Activated CD8-positive, alpha-beta memory T cell treated with anti-CD3 and anti-CD28 coated beads for 4 hours (primary cell): ENCODE data around the gene SBF2.
"Not testable (repeated sequence)": the region's sequence is repeated elsewhere in the genome, so short reads cannot be mapped to it uniquely, and the experiment has no call there.

Experiments
- DNase-seq, 2 donors: peaks; one replicate each; pipeline ENCODE4 v3.0.0-alpha.2; 2020; ENCODE audit warnings: low read depth in 2 of 2

The SBF2 gene

GRCh38 chr11:10267821-10268220 is 26.2 kb downstream of the SBF2 start:
- DNase-seq = no peak

DNA sequence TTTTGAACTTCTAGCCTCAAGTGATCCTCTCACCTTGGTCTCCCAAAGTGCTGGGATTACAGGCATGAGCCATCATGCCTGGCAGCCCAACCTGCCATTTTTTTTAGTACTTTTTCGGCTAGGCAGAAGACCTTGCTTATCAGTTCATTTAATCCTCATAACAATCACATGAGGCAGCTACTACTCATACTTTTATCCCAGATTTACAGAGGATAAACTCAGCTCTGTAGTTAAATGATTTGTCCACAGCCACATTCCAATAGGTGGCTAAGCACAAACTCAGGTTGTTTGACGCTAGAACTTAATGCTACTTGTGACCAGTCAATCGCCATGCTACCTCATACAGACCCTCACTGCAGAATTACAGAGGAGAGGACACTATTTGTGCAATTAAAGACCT is 28.1 kb downstream of the SBF2 start:
- no peak for DNase-seq

DNA sequence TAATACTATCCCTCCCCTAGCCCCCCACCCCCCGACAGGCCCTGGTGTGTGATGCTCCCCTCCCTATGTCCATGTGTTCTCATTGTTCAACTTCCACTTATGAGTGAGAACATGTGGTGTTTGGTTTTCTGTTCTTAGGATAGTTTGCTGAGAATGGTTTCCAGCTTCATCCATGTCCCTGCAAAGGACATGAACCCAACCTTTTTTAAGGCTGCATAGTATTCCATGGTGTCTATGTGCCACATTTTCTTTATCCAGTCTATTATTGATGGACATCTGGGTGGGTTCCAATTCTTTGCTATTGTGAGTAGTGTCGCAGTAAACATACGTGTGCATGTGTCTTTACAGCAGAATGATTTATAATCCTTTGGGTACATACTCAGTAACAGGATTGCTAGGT is 29.3 kb downstream of the SBF2 start:
- DNase-seq = not testable (repeated sequence)

GRCh38 chr11:10263929-10264328 is 30.1 kb downstream of the SBF2 start:
- DNase-seq = no peak

DNA sequence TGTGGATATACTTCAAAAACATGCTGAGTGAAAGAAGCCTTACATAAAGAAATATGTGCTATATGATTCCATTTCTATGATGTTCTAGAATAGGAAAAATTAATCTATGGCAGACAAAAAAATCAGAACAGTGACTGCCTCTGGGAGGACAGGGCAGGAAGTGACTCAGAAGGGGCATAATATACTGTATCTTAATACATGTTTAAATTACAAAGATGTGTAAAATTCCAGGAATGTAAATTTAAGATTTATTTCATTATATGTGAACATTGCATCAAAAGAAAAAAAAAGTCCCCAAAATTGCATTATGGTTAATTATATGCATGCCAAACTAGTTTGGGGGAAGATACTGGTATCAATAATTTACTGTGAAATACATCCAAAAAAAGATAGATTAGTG is 32.2 kb downstream of the SBF2 start:
- DNase-seq = no peak

- no peak for DNase-seq
Measured at GRCh38 chr11:10257478-10257877, 36.5 kb downstream of the SBF2 start.

DNA sequence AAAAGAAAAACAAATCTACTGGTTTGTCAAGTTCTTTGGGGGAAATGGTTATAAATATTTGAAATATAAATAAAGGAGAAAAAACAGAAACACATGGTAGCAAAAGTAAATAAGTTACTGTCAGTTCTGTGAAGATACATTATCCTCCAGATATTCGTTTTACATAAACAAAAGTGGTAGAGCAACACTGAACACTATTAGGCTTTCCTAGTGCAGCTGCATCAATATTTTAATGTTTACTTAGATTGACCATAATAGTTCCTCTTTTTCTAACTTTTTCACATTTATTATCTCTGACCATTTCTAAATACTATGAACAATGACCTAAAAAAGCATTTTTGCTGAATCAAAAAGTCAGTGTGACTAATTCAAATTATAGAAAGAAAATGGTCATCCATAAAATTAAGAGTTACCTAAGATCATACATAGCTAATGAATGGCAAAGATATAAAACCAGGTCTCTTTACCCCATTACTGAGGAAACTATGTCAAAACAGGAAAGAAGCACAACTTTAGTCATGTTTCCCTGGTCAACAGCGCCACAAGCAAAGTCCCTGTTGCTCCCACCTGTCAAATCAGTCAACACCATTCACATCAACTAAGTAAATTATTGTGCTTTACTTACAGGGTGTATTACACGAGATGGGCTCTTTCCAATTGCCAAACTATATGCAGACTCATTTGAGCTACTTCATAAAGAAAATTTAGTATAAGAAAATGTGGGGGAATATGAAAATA is 38.5 kb downstream of the SBF2 start:
- no peak for DNase-seq

- DNase-seq = not testable (repeated sequence)
Measured at GRCh38 chr11:10249448-10250131, 44.4 kb downstream of the SBF2 start.

GRCh38 chr11:10247011-10247410 is 47.0 kb downstream of the SBF2 start:
- no peak for DNase-seq

DNA sequence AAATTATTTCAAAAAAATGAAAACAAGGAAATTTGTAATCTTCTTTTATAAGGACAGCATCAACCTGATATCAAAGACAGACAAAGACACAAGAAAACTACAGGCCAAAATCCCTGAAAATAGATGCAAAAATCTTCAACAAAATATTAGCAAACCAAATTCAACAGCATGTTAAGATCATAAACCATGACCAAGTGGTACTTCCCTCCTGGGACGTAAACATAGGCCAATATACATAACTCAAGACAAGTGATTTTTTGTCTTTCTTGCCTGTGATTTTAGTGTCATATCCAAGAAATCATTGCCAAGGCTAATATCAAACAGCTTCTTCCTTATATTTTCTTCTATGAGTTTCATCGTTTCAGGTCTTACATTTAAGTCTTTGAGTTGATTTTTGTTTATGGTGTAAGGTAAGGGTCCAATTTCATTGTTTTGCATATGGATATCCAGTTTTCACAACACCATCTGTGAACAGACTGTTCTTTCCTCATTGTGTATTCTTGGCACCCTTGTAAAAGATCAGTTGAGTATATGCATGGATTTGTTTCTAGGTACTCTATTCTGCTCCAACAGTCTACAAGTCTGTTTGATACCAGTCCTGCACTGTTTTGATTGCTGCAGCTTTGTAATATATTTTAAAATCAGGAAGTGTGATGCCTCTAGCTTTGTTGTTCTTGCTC is 50.0 kb downstream of the SBF2 start:
- DNase-seq = no peak

- DNase-seq = no peak
Measured at GRCh38 chr11:10236840-10237239, 57.2 kb downstream of the SBF2 start.

- no peak for DNase-seq
Measured at GRCh38 chr11:10233581-10233980, 60.4 kb downstream of the SBF2 start.

DNA sequence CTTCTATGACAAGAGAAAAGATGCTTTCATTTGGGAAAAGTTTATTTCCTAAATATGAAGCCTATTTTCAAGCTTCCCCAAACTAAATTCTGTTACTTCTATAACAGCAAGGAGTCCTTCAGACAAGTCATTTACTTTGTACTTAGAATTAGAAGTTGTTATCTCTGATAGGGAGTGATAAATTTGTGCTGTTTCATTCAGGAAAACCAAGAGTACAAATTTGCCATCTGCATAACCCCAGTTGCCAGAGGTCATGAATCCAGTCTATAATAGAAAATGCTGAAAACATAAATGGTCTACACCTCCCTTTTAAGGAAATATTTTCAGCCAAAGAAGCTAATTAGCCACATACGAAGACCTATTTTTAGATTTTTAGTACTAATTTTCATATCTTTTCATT is 61.3 kb downstream of the SBF2 start:
- no peak for DNase-seq

DNA sequence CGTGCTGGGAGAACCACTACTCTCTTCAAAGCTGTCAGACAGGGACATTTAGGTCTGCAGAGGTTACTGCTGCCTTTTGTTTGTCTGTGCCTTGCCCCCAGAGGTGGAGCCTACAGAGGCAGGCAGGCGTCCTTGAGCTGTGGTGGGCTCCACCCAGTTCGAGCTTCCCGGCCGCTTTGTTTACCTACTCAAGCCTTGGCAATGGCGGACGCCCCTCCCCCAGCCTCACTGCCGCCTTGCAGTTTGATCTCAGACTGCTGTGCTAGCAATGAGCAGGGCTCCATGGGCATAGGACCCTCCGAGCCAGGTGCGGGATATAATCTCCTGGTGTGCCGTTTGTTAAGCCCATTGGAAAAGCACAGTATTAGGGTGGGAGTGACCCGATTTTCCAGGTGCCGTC is 62.2 kb downstream of the SBF2 start:
- DNase-seq = not testable (repeated sequence)

- no peak for DNase-seq
Measured at GRCh38 chr11:10225553-10225952, 68.5 kb downstream of the SBF2 start.

GRCh38 chr11:10222399-10222798 is 71.6 kb downstream of the SBF2 start:
- no peak for DNase-seq

DNA sequence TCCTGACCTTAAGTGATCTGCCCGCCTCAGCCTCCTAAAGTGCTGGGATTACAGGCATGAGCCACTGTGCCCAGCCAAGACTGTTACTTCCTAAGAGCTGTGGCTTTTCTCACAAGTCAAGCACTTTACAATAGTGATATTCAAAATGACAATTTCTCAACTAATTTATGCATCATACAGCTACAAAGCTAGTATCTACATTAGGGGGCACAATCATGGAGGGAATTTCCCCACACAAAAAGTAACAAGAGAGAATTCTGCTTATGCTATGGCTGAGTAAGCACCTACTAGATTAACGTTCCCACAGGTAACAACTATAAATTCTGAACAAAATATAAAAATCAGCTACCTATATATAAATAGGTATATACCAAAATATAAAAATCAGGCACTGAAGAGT is 72.7 kb downstream of the SBF2 start:
- no peak for DNase-seq

- DNase-seq = no peak
Measured at GRCh38 chr11:10211470-10211869, 82.5 kb downstream of the SBF2 start.

DNA sequence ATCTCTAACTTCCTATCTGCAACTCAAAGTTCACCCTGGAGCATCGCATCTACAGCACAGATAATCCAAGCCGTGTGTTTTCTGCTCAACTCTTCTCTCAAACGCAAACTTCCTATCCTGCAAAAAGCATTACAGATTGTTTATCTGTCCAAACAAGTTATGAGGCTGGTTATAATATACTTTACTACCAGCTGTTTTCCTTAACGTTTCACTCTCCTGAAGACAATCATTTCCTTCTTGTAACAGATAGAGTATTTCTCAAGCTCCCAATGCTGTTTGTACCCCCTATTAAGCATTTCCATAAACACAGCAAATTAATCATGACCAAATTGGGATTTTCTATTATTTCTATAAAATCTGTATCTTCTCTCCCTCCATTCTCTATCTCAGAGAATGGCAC is 84.7 kb downstream of the SBF2 start:
- DNase-seq = no peak

- DNase-seq = no peak
Measured at GRCh38 chr11:10208131-10208575, 85.9 kb downstream of the SBF2 start.

GRCh38 chr11:10205928-10206327 is 88.1 kb downstream of the SBF2 start:
- DNase-seq = no peak

DNA sequence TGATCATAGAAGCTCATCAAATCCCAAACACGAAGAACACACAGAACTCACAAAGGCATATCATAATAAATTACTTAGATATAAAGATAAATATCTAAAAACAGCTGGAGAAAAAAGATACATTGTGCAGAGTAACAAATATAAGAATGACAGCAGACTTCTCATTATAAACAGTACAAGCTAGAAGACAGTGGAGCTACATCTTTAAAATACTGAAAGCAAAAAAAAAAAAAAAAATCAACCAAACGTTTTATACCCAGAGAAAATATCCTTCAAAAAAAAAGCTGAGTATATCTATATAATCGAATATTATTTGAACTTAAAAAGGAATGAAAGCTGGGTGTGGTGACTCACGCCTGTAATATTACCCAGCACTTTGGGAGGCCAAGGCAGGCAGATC is 90.0 kb downstream of the SBF2 start:
- no peak for DNase-seq

GRCh38 chr11:10201343-10201742 is 92.7 kb downstream of the SBF2 start:
- no peak for DNase-seq
